Measurements from ENCODE around the gene PPARA. TPM values are rescaled to one million over a fixed set of nuclear protein-coding genes. Genes with fewer than 3 reads are reported as not detected.

PPARA gene
- total RNA-seq, 2 experiments from 2014 or later: 3.3 to 10.5 TPM

- Histone ChIP-seq H3K79me2 (ENCODE audit: insufficient read depth, low read depth, low read length) (peaks cover 7% of the 10 kb centered on the region; the same call in 1 of the 2 replicates), H3K4me1 (ENCODE audit: insufficient read depth, low read length, poor library complexity, severe bottlenecking) (peaks cover 25% of the 10 kb centered on the region), H2AFZ (ENCODE audit: low read length) (peak within 1 kb of the TSS; percentile 15; the same call in 1 of the 2 replicates), H3K9me2 (ENCODE audit: insufficient read depth, low read length) (no peaks in the 10 kb centered on the region), H3K4me3 (ENCODE audit: low read depth, low read length, poor library complexity, severe bottlenecking) (peak within 1 kb of the TSS; percentile 80), H3K36me3 (ENCODE audit: insufficient read depth, low read length) (no peaks in the 10 kb centered on the region), H3K9me3 (ENCODE audit: low read length) (no peaks in the 10 kb centered on the region), H4K20me1 (ENCODE audit: insufficient read depth, low read length) (no peaks in the 10 kb centered on the region), H3K27ac (ENCODE audit: low read depth, low read length, poor library complexity, severe bottlenecking) (peak within 1 kb of the TSS; percentile 59), H3K4me2 (ENCODE audit: low read length) (peak within 1 kb of the TSS; percentile 85)
- intact Hi-C loops (cut with micrococcal nuclease; ENCODE audit: unreplicated experiment): loop anchor here (1.0 to 2.0 kb wide), 3 partner anchors 47 to 100 kb away; partner anchors contain the start of genes GTSE1 and PPARA
- TF ChIP-seq CTCF (conservative IDR thresholded peaks at IDR 0.05; ENCODE audit: low read length) (peak; percentile 30; the same call in 1 of the 2 replicates), EZH2phosphoT487 (IDR thresholded peaks at IDR 0.05; ENCODE audit: borderline replicate concordance, low read depth, low read length) (no peak)
- ChIA-PET POLR2A (interaction anchor here (0.5 to 1.6 kb wide), 3 partner anchors 11 to 46 kb away, joined by 3 to 5 read pairs (median 5); partner anchors contain the start of gene GTSE1), CTCF (ENCODE audit: unreplicated experiment) (no interaction called here)
- BruUV-seq (replicated peaks): no TSS peak
- DNase-seq (ENCODE audit: low spot score): peak; percentile 90
Observed at GRCh38 chr22:46250035-46250782, 99.9 kb downstream of the PPARA start, which contains the start of gene CDPF1. Gene CDPF1, minus strand, starts transcription at chr22:46250293. Its CDS starts 2,009 bp downstream, at chr22:46248284.

- Histone ChIP-seq H4K20me1 (ENCODE audit: insufficient read depth, low read length) (no peaks in the 10 kb centered on the region), H3K27ac (ENCODE audit: low read depth, low read length, poor library complexity, severe bottlenecking) (peak overlapping the region; percentile 59), H3K4me3 (ENCODE audit: low read depth, low read length, poor library complexity, severe bottlenecking) (peak overlapping the region; percentile 80), H3K4me1 (ENCODE audit: insufficient read depth, low read length, poor library complexity, severe bottlenecking) (peaks cover 25% of the 10 kb centered on the region), H3K9me3 (ENCODE audit: low read length) (no peaks in the 10 kb centered on the region), H3K4me2 (ENCODE audit: low read length) (peak overlapping the region; percentile 85), H3K9me2 (ENCODE audit: insufficient read depth, low read length) (no peaks in the 10 kb centered on the region), H3K79me2 (ENCODE audit: insufficient read depth, low read depth, low read length) (peaks cover 7% of the 10 kb centered on the region; the same call in 1 of the 2 replicates), H3K36me3 (ENCODE audit: insufficient read depth, low read length) (no peaks in the 10 kb centered on the region), H2AFZ (ENCODE audit: low read length) (peak overlapping the region; percentile 15; the same call in 1 of the 2 replicates)
- TF ChIP-seq CTCF (conservative IDR thresholded peaks at IDR 0.05; ENCODE audit: low read length): no peak
- no peak for TF ChIP-seq EZH2phosphoT487 (IDR thresholded peaks at IDR 0.05; ENCODE audit: borderline replicate concordance, low read depth, low read length)
- ChIA-PET POLR2A (interaction anchor here (0.5 to 1.6 kb wide), 3 partner anchors 12 to 46 kb away, joined by 3 to 5 read pairs (median 5); partner anchors contain the start of gene GTSE1), CTCF (ENCODE audit: unreplicated experiment) (no interaction called here)
- DNase-seq (ENCODE audit: low spot score): peak; percentile 27
- intact Hi-C loops (cut with micrococcal nuclease; ENCODE audit: unreplicated experiment): loop anchor here (1.0 to 2.0 kb wide), 3 partner anchors 46 to 100 kb away; partner anchors contain the start of genes GTSE1 and PPARA
- no TSS peak for BruUV-seq (replicated peaks)
Observed at GRCh38 chr22:46250783-46251125, 100.4 kb downstream of the PPARA start.
